HG03521 (cell line): ENCODE results near the gene ETV3L.

ENCODE experiments used
- ATAC-seq: cut with Tn5 transposase; IDR thresholded peaks from one replicate; pipeline ENCODE4 v1.9.1; 2021; ENCODE audit warnings: mild to moderate bottlenecking, moderate library complexity; ENCODE audit not compliant: unreplicated experiment

ETV3L gene

GRCh38 chr1:157099633-157100009, at the start of gene ETV3L:
Gene ETV3L (minus strand): TSS chr1:157099808. CDS start chr1:157099523, 285 bp downstream.
- no peak for ATAC-seq

- ATAC-seq = no peak
Measured at GRCh38 chr1:157147906-157148700, 48.5 kb upstream of the ETV3L start.

DNA sequence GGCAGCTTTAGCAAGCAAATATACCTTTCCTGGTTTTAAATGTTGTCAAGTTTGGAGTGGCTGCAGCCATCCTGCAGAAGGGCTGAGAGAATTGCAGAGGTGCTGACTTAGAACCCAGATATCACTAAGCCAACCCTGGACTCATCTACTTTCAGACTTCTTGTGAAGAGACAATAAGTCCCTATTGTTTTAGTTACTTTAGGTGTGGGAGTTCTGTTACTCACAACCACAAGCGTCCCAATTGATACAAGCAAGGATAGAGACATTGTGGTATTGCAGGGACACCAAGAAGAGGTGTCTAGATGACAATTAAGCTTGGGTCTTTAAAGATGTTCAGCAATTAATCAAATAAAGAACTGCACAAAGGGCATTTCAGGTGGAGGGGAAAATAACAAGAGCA, 47.4 kb upstream of the ETV3L start:
- no peak for ATAC-seq

DNA sequence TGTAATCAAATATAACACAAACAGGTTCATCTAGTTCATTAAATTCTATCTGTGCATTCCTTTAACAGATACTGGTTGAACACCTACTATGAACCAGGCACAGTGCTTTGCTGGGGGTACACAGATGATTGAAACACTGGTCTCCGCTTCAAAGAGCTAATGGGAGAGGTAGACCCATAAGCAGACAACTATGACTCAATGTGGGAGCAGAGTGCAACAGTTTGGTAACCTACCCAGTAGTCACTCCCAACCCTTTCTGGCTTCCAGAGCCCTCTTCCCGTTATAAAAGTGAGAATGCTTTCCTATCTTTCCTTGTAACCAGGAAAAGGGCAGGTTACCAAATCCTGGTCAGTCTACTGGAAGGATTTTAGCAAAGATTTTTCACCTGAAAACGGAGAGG, 46.6 kb upstream of the ETV3L start:
- ATAC-seq = no peak

DNA sequence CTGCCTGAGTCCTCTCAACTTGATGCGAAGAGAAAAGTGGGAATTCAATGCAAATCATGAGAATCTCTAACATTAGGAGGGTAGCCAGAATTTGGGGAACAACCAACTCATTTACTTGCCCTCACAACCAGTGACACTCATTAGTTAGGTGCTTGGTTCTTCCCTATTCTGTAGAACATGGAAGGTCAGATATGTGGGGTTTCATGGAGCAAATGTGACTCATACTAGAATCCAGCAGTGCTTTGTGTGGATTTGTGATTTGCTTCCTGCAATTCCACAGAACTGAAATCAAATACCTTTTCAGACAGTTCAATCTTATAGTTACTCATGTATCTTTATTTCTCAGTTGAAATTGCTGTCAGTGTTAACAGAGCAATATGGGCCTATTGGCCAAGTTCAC, 45.5 kb upstream of the ETV3L start:
- ATAC-seq = no peak

- no peak for ATAC-seq
Measured at GRCh38 chr1:157144509-157144908, 44.9 kb upstream of the ETV3L start.

- ATAC-seq = no peak
Measured at GRCh38 chr1:157142765-157143423, 43.3 kb upstream of the ETV3L start.

DNA sequence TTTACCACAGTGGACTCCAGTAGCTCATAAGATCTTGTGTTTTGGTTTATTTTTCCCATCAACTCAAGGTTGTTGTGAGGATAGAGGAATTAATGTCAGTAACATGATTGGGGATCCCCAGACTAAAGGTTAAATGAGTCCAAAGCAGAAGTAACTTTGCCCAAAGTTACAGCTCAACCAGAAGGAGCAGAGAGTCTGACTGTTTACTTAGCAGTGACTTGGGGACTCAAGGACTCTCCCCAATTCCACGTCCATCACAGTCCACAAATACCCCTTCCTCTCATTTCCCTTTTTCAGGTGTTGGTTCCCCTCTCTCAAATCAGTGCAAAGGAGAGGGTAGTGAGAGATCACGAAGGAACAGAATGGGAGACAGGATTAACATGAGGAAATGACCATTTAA, 42.6 kb upstream of the ETV3L start:
- no peak for ATAC-seq

- ATAC-seq = no peak
Measured at GRCh38 chr1:157141212-157141855, 41.7 kb upstream of the ETV3L start.

DNA sequence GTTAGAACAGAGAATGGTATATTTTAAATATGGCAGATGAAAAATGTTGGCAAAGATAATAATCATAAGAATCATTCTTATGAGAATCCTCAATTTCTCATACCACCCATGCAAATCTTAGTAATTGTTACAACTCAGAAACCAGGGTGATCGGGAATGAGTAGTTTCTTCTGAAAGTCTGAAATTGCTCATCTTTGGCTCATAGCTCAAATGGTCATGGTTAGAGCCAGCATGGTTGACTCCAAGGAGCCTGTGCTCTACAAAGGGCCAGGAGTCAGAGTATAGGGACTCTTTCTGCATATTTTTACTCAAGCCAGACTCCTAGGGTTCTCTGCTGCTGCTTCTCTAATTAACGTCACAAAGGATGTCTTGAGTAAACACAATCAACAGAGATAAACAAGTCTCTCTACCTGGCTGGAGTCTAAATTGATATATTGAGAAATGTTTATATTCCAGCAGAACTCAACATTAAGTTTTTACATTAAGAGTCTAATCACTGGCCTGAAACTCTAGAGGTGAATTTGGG, 40.5 kb upstream of the ETV3L start:
- no peak for ATAC-seq

DNA sequence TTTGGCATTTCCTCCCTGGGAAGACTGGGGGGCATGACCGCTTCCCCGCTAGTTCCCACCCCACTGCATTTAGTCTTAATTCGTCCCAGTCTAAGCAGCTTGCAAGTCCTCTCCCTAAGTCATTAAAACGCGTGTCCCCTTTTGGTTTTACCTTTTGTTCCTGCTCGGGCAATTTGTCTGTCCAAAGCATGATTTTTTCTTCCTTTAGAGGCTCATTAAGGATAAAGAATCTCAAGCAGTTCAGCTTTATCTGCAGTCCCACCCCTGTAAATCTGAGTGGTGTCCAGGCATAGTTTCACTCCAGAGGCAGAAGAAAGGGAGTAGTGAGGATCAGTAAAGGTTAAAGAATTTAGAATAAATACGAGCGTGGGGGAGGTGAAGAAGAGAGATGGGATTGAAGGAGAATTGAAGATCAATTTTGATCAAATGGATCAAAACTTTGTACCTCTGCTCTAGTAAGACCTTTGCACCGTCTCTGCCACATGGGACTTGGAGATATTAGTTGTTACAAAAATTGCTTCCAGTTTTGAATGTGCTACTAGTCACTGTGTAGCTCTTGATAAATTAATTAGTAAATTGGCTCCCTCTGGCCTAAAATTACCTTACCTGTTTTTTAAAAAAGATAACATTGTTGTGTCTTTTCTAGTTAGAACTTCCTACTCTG, 39.6 kb upstream of the ETV3L start:
- ATAC-seq = no peak

GRCh38 chr1:157138220-157139051, 38.8 kb upstream of the ETV3L start, which contains the start of gene ETV3:
Gene ETV3 (minus strand): TSS chr1:157138395. CDS start chr1:157136352, 2,043 bp downstream.
- peak; percentile 79 for ATAC-seq

DNA sequence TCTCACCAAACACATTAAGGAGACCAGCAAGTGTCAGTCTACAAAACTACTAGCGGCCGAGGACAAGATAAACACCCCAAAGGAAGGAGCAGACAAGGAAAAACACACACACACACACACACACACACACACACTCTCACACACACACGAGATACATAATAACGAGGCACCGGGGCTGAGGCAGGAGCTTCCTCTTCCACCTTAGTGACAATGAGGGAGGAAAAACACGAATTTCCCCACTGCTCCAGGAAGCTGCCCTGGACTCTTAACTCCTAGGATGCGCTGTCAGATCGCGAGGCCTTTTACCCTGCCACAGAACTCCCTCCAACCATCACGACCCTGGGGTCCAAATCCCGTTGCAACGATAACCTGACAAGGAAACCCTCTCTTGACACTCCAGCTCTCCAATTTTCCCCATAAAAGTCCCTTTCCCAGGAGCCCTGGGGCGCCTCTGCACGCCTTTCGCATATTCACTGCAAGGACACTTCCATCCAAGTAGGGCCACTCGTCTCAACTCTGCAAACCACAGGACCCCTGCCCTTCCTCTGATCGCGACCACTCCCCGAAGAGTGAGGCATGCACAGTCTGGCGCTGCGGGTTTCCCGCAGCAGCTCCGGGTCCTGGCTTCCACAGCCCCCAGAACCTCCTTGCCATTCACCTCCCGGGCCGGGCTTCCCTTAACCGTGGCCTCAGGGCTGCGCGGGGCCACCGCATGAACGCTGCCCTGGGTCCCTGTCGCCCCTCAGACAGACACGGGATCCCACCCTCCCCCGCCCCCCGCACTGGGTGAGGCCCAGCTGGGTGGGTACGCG, 38.0 kb upstream of the ETV3L start:
- ATAC-seq = no peak

DNA sequence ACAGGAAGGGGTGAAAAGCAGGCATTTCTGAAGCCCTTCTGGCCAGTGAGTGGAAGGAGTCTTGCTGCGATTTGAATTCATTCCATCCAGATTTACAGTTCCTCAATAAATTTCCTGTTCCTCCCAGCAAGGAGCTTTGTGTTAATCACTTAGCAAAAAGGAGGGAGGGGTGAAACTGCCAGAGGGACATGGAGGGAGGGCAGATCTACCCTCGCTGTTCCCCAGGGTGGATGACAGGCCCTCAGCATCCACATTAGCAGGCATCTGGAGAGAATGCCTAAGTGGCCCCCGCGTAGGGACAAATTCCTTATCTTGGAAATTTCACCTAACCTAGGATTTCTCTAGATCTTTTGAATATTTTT, 37.4 kb upstream of the ETV3L start:
- ATAC-seq = no peak

DNA sequence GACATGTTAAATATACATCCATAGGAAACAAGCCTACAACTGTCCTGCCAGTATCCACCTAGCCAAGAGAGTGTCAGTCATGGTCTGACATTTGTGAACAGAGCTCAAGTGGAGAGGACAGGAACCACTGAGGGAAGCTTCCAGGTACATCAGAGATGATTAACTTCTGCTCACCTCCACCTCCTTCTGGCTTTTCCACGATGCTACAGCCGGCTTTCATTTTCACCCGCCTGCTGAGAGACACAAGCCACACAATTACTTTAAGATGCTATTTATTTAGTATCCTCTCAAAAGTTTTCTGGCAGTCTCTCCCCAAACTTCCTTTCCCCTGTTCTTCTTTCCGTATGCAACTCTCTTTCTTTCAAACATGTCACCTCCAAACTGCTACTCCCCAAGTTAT, 36.5 kb upstream of the ETV3L start:
- ATAC-seq = no peak

DNA sequence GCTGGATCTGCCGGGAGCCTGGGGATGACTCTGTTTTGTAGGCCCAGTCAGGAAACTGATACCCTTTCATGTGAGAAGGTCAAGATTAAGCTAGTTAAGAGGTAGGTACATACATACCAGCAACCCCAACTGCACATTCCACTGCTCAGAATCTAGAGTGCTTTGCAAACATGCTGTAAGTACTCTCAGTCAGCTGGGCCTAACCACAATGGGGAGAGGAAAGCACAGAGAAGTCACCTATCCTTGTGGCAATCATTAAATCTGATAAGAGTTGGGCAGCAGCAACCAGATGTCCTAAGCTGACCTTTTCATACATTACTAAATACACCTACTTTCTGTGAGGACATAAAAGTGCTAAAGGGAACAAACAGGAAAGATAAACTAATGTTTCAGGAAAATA, 36.0 kb upstream of the ETV3L start:
- ATAC-seq = no peak

DNA sequence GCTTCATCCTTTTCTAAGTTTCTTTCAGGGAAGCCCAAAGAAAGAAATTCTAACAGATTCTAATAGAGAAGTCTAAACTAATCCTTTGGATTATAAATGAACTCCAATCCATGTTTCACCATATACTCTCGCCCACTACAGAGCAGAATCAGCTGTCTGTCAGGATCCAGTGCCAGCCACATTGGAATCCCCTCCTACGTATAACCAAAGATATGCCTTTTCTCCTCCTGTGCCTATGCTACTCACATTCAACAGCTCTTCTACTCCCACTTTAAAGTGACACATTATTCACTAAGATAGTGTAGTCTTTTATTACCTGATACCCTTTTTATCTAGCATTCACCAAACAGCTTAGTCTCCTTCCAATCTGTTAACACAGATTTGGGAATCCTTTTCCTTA, 35.5 kb upstream of the ETV3L start:
- ATAC-seq = no peak

- no peak for ATAC-seq
Measured at GRCh38 chr1:157134442-157134841, 34.8 kb upstream of the ETV3L start.

- no peak for ATAC-seq
Measured at GRCh38 chr1:157133426-157133825, 33.8 kb upstream of the ETV3L start.
